ENCODE measurements around the gene TMEM88. TPM values are rescaled to one million over a fixed set of nuclear protein-coding genes. Genes with fewer than 3 reads are reported as not detected.

Gene TMEM88
- total and polyA plus RNA-seq, 2 of the 13 experiments (the other 11 are each of a cell fraction or from before 2014, with no cell fraction given), result 0.31 to 0.66 TPM

DNA sequence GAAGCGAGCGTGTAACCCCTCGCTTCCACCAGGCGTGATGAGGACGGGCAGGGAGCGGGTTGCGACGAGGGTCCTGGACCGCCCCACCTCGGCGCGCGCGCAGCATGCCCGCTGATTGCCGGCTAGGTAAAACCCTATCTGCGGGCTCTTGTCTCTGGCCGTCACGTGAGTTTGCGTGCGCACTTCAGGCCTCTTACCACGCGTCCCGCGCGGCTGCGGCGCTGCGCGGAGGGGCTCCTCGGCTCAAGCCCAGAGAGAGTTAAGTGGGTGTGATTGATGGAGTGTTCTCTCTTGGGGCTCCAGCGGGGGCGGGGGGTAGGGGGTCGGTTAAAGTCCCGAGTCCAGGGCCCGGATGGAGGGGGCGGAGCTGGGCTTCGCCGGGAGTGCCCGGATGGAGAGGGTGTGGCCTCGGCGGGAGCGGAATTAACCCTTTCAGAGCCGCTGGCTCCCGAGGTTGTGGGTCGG lies 12.9 kb upstream of the TMEM88 start (continued):
- TF ChIP-seq, protein P1, sequence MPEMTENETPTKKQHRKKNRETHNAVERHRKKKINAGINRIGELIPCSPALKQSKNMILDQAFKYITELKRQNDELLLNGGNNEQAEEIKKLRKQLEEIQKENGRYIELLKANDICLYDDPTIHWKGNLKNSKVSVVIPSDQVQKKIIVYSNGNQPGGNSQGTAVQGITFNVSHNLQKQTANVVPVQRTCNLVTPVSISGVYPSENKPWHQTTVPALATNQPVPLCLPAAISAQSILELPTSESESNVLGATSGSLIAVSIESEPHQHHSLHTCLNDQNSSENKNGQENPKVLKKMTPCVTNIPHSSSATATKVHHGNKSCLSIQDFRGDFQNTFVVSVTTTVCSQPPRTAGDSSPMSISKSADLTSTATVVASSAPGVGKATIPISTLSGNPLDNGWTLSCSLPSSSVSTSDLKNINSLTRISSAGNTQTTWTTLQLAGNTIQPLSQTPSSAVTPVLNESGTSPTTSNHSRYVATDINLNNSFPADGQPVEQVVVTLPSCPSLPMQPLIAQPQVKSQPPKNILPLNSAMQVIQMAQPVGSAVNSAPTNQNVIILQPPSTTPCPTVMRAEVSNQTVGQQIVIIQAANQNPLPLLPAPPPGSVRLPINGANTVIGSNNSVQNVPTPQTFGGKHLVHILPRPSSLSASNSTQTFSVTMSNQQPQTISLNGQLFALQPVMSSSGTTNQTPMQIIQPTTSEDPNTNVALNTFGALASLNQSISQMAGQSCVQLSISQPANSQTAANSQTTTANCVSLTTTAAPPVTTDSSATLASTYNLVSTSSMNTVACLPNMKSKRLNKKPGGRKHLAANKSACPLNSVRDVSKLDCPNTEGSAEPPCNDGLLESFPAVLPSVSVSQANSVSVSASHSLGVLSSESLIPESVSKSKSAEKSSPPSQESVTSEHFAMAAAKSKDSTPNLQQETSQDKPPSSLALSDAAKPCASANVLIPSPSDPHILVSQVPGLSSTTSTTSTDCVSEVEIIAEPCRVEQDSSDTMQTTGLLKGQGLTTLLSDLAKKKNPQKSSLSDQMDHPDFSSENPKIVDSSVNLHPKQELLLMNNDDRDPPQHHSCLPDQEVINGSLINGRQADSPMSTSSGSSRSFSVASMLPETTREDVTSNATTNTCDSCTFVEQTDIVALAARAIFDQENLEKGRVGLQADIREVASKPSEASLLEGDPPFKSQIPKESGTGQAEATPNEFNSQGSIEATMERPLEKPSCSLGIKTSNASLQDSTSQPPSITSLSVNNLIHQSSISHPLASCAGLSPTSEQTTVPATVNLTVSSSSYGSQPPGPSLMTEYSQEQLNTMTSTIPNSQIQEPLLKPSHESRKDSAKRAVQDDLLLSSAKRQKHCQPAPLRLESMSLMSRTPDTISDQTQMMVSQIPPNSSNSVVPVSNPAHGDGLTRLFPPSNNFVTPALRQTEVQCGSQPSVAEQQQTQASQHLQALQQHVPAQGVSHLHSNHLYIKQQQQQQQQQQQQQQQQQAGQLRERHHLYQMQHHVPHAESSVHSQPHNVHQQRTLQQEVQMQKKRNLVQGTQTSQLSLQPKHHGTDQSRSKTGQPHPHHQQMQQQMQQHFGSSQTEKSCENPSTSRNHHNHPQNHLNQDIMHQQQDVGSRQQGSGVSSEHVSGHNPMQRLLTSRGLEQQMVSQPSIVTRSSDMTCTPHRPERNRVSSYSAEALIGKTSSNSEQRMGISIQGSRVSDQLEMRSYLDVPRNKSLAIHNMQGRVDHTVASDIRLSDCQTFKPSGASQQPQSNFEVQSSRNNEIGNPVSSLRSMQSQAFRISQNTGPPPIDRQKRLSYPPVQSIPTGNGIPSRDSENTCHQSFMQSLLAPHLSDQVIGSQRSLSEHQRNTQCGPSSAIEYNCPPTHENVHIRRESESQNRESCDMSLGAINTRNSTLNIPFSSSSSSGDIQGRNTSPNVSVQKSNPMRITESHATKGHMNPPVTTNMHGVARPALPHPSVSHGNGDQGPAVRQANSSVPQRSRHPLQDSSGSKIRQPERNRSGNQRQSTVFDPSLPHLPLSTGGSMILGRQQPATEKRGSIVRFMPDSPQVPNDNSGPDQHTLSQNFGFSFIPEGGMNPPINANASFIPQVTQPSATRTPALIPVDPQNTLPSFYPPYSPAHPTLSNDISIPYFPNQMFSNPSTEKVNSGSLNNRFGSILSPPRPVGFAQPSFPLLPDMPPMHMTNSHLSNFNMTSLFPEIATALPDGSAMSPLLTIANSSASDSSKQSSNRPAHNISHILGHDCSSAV (CRISPR knock-in tag; IDR thresholded peaks at IDR 0.05; ENCODE audit: borderline replicate concordance), result no peak
- no peak for TF ChIP-seq CHD4 (IDR thresholded peaks at IDR 0.05; ENCODE audit: borderline replicate concordance, low read length)
- TF ChIP-seq AHR (CRISPR knock-in tag; IDR thresholded peaks at IDR 0.05), result no peak
- no peak; the same call in 1 of the 2 replicates for TF ChIP-seq TAF1 (CRISPR knock-in tag; IDR thresholded peaks at IDR 0.05)
- TF ChIP-seq FLYWCH1 (CRISPR knock-in tag; IDR thresholded peaks at IDR 0.05), result no peak
- TF ChIP-seq, protein P2, sequence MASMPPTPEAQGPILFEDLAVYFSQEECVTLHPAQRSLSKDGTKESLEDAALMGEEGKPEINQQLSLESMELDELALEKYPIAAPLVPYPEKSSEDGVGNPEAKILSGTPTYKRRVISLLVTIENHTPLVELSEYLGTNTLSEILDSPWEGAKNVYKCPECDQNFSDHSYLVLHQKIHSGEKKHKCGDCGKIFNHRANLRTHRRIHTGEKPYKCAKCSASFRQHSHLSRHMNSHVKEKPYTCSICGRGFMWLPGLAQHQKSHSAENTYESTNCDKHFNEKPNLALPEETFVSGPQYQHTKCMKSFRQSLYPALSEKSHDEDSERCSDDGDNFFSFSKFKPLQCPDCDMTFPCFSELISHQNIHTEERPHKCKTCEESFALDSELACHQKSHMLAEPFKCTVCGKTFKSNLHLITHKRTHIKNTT (CRISPR knock-in tag; IDR thresholded peaks at IDR 0.05), result no peak
- no peak for TF ChIP-seq ZNF263 (CRISPR knock-in tag; IDR thresholded peaks at IDR 0.05)
- TF ChIP-seq IRX3 (CRISPR knock-in tag; IDR thresholded peaks at IDR 0.05; ENCODE audit: borderline replicate concordance, low read depth), result no peak
- TF ChIP-seq ARHGAP35 (CRISPR knock-in tag; IDR thresholded peaks at IDR 0.05; ENCODE audit: borderline replicate concordance), result 0 out of 2 replicates have a peak, but pooled peaks have one; percentile 20
- TF ChIP-seq ZNF709 (CRISPR knock-in tag; IDR thresholded peaks at IDR 0.05), result no peak
- TF ChIP-seq ISX (CRISPR knock-in tag; conservative IDR thresholded peaks at IDR 0.05), result no peak
- TF ChIP-seq HNRNPLL (IDR thresholded peaks at IDR 0.05; ENCODE audit: low read depth, low read length, poor library complexity, severe bottlenecking), result no peak
- TF ChIP-seq NKX3-1 (CRISPR knock-in tag; IDR thresholded peaks at IDR 0.05), result no peak
- TF ChIP-seq NFKBIZ (CRISPR knock-in tag; IDR thresholded peaks at IDR 0.05), result no peak
- TF ChIP-seq, protein P3, sequence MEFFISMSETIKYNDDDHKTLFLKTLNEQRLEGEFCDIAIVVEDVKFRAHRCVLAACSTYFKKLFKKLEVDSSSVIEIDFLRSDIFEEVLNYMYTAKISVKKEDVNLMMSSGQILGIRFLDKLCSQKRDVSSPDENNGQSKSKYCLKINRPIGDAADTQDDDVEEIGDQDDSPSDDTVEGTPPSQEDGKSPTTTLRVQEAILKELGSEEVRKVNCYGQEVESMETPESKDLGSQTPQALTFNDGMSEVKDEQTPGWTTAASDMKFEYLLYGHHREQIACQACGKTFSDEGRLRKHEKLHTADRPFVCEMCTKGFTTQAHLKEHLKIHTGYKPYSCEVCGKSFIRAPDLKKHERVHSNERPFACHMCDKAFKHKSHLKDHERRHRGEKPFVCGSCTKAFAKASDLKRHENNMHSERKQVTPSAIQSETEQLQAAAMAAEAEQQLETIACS (CRISPR knock-in tag; IDR thresholded peaks at IDR 0.05), result no peak
- TF ChIP-seq TEAD3 (CRISPR knock-in tag; optimal IDR thresholded peaks at IDR 0.05; ENCODE audit: borderline replicate concordance), result no peak
- peak; percentile 88 for TF ChIP-seq BHLHE40 (IDR thresholded peaks at IDR 0.05; ENCODE audit: low read length)
- no peak for TF ChIP-seq ZBTB21 (CRISPR knock-in tag; IDR thresholded peaks at IDR 0.05)
- no peak for TF ChIP-seq KLF9 (CRISPR knock-in tag; IDR thresholded peaks at IDR 0.05; ENCODE audit: low read depth)
- TF ChIP-seq ZFP82 (CRISPR knock-in tag; IDR thresholded peaks at IDR 0.05; ENCODE audit: borderline replicate concordance), result no peak
- TF ChIP-seq ZNF841 (CRISPR knock-in tag; IDR thresholded peaks at IDR 0.05; ENCODE audit: borderline replicate concordance), result no peak
- no peak for TF ChIP-seq ZNF772 (CRISPR knock-in tag; IDR thresholded peaks at IDR 0.05)
- TF ChIP-seq ZNF530 (CRISPR knock-in tag; IDR thresholded peaks at IDR 0.05; ENCODE audit: low read depth), result no peak

Measured in HepG2 (cell line).